GM18511 (cell line): ENCODE results near the gene LRRC52.

Experiments
- ATAC-seq: cut with Tn5 transposase; IDR thresholded peaks from one replicate; pipeline ENCODE4 v1.9.1; 2021; ENCODE audit warnings: mild to moderate bottlenecking, moderate library complexity; ENCODE audit not compliant: unreplicated experiment

The LRRC52 gene

GRCh38 chr1:165537356-165538109, 6.3 kb upstream of the LRRC52 start:
- ATAC-seq: no peak

GRCh38 chr1:165539306-165539705, 4.5 kb upstream of the LRRC52 start:
- no peak for ATAC-seq

GRCh38 chr1:165539908-165540307, 3.9 kb upstream of the LRRC52 start:
- no peak for ATAC-seq

GRCh38 chr1:165542015-165542631, 1.7 kb upstream of the LRRC52 start:
- no peak for ATAC-seq

GRCh38 chr1:165542647-165543046, 1.2 kb upstream of the LRRC52 start:
- ATAC-seq: no peak

- ATAC-seq: no peak
Observed at GRCh38 chr1:165544996-165545395, 1.2 kb downstream of the LRRC52 start.

GRCh38 chr1:165545974-165546373, 2.2 kb downstream of the LRRC52 start:
- ATAC-seq: no peak

GRCh38 chr1:165549973-165550372, 6.2 kb downstream of the LRRC52 start:
- ATAC-seq: no peak

DNA sequence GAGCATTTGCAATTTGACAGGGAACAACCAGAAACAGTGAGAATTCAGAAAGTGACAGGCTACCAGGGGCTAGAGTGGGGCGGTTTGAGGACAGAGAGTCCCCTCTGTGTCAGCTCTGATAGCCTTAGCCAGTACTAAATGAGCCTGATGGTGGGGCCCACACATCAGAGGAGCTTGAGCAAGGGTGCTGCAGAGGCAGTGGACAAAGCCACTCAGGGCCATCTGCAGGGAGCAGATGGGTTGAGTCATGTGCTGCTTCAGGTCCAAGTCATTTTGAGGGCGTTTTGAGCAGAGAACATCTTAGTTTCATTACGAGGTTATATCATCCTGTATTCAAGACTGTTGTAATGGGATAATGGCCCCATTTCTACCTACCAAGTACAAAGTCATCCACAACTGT, 7.7 kb downstream of the LRRC52 start:
- ATAC-seq: no peak

GRCh38 chr1:165560883-165561656, 17.3 kb downstream of the LRRC52 start:
- ATAC-seq: no peak

DNA sequence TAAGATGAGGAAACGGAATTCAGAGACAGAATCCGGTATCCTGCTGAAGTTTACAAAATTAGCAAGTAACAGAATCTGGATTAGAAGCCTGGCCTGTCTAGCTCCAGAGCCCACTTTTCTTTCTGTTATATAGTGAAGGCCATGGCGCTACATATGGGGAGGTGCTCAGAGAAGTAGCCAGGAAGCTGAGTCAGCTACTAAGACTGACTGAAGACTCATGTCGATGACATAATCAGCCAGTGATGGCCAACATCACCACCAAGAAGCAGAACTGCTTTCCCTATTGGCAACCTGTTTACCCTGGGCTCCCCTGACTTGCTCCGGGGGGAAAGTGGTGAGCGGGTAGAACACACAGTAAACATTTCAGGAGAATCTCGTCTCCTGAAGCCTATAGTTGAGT, 18.8 kb downstream of the LRRC52 start:
- no peak for ATAC-seq

DNA sequence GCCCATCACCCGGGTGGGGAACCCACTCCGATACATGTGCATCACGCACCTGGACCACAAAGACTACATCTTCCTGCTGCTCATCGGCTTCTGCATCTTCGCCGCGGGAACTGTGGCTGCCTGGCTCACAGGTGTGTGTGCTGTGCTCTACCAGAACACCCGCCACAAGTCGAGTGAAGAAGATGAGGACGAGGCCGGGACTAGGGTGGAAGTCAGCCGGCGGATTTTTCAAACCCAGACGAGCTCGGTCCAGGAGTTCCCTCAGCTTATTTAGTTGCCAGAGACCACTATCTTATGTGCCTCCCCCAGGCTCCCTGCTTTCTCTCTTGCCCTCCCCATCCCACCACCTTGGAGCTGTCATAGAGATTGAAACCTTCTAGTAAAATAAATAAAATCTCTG, 19.8 kb downstream of the LRRC52 start:
- no peak for ATAC-seq

- ATAC-seq: no peak
Observed at GRCh38 chr1:165564561-165564960, 20.8 kb downstream of the LRRC52 start.

DNA sequence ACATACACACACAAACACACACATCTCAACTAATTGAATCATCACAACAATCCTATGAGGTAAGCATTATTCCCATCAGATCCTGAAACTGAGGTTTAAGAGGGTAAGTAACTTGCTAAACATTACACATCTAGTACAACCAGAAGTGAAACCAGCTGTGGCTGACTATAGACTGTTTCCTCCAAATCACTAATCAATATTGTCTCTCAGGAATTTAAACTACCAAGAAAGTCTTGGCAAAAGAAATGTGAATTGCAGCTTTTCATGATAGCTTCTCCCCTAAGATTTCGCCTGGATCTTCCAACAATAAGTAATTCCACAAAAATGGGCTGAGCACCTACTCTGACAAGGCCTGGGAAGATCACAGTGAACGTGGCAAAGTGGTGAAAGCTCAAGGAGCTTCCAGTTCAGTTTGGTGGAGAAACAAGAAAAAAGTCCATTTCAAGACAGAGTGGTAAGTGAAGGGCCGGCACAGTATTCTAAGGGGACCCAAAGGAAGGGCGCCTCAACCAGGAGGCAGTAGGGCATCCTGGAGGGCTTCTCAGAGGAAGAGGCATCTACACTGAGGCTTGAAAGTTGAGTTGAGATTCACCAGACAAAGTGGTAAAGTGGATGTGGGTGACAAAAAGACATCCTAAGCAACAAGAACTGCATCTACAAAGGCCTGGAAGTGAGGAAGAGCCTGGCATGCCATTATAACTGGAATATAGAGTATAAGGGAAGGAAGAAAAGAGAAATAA, 22.1 kb downstream of the LRRC52 start:
- ATAC-seq: no peak

- no peak for ATAC-seq
Observed at GRCh38 chr1:165570078-165570477, 26.3 kb downstream of the LRRC52 start.

DNA sequence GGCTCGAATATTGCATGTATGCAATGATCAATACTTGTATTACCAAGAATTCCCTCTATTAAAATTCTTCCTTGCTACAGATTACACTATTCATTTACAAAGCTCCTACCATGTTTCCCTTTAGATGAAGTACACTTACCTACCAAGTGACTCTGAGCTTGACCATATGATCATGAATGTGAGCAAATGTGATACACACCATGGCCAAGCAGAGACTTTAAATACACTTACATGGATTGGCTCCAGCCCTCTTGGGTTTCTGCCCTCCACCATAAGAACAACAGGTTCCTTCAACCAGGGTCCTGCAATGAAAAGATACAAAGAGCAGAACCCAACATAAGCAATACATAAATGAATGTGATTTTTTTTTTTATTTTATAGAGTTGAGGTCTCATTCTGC, 30.0 kb downstream of the LRRC52 start:
- ATAC-seq: no peak

DNA sequence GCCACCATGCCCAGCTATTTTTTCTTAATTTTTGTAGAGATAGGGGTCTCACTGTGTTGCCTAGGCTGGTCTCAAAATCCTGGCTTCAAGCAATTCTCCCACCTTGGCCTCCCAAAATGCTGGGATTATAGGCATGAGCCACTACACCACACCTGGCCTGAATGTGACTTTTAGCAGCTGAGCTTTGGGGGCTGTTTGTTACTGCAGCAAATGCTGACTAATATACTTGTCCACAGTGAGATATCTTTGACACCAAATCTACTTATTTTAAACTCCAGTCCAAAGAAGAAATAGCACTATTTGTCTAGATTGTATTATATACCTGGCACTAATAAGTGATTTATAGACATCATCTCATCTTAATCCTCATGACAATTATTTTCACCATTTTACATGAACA, 30.5 kb downstream of the LRRC52 start:
- ATAC-seq: no peak

DNA sequence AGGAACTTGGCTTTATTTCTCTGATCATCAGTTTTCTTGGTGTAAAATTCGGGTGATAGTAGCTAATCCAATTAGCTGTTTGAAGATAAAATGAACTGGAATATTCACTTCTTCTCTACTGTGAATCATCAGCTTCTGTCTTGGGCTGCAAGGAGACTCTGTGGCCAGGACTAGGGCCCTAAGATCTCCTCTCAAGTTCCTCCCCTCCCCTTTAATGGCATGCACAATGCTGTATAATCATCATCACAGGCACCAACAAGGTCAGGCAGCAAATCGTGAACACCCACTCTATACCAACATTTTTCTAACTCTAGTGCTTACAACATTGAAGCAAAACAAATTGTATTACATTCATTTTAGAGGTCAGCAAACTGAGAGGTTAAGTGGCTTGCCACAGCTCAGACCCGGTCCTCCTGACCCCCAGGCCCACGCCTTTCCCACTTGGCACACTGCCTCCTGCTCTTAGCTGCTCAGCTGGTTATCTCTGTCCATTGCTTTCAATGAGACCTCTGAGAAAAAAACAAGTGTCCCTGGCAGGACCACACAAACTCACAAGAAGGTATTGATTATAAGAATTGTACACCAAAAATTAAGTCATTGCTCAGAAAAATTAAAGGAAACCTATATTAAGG, 31.8 kb downstream of the LRRC52 start:
- no peak for ATAC-seq

- no peak for ATAC-seq
Observed at GRCh38 chr1:165576536-165576935, 32.7 kb downstream of the LRRC52 start.

- ATAC-seq: no peak
Observed at GRCh38 chr1:165577707-165578106, 33.9 kb downstream of the LRRC52 start.
